H1 (cell line): Measurements from ENCODE around the gene TMEM114. TPM values are rescaled to one million over a fixed set of nuclear protein-coding genes. Genes with fewer than 3 reads are reported as not detected.

Source experiments
- NRF1 ChIP-seq: IDR thresholded peaks from 2 replicates; pipeline ENCODE4 v1.6.1; 2011; ENCODE audit warnings: mild to moderate bottlenecking, low read depth, low read length, improper control_type of control experiment
- POU5F1 ChIP-seq: IDR thresholded peaks from 2 replicates; pipeline ENCODE4 v1.6.1; 2011; ENCODE audit warnings: low read depth, mild to moderate bottlenecking, low read length, moderate library complexity
- SP2 ChIP-seq: IDR thresholded peaks from 2 replicates; pipeline ENCODE4 v1.6.1; 2012; ENCODE audit warnings: mild to moderate bottlenecking, low read length, inconsistent platforms
- TEAD4 ChIP-seq: IDR thresholded peaks from 2 replicates; pipeline ENCODE4 v1.6.1; 2012; ENCODE audit warnings: low read depth, low read length, inconsistent platforms, mixed read lengths
- polyA plus RNA-seq, 7 experiments: library from polyadenylated mRNA; depleted of rRNA in 3 of 7; stranded (reverse) in 5 of 7; unstranded in 2 of 7; fragments of >200 nt in 5 of 7; fragments of 200-250 nt in 2 of 7; gene quantifications; 1 replicate in 5 of 7; 2 replicates in 1 of 7; 4 replicates in 1 of 7; pipeline versions ENCODE4 v1.2.1 to v1.2.3, GENCODE V29; 2011 to 2013; ENCODE audit warnings: missing spikeins in 2 of 7, mixed read lengths in 2 of 7
- total RNA-seq: library from RNA; stranded (reverse); fragmentation: NEBNext Ultra II Directional; extraction: Animal tissue kit (Norgen Biotek cat#: 25700); gene quantifications from 2 replicates; pipeline ENCODE4 v1.2.1, GENCODE V29; 2021

Gene TMEM114
- total and polyA plus RNA-seq, 2 of the 8 experiments (the other 6 are each of a cell fraction or from before 2014, with no cell fraction given) = 1.6 to 2.9 TPM

DNA sequence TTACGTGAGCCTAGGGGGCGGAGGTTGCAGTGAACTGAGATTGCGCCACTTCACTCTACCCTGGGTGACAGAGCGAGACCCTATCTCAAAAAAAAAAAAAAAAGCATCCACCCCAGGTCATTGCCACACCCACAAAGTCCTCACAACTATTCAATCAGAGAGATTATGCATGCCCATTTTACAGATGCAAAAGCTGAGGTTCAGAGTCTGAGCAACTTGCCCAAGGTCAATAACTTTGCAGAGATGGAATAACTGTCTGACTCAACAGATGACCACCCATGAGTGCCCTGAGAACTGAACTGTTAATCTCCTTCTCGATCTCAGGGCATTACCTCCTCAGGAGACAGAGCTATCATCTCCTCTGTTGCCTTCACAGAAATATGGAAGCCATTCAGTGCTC, 5.5 kb upstream of the TMEM114 start (continued):
- no peak for TF ChIP-seq POU5F1
- no peak for TF ChIP-seq TEAD4
- no peak for TF ChIP-seq NRF1
- no peak for TF ChIP-seq SP2
